Left lobe of liver (tissue), 2 donors: ENCODE results near the gene NHLRC4. TPM values are rescaled to one million over a fixed set of nuclear protein-coding genes. Genes with fewer than 3 reads are reported as not detected.
A peak's percentile ranks its signal among the peaks of the same experiment; 100 is the strongest.
"Not testable (repeated sequence)": the region's sequence is repeated elsewhere in the genome, so short reads cannot be mapped to it uniquely, and the experiment has no call there.

ENCODE experiments used
- ATAC-seq: fragments of 200-7000 bp; cut with Tn5 transposase; one replicate; pipeline ENCODE4 v1.9.1; 2020; ENCODE audit warnings: mild to moderate bottlenecking, moderate library complexity
- DNase-seq: peaks from one replicate; pipeline ENCODE4 v3.0.0-alpha.2; 2020; ENCODE audit warnings: low spot score
- total RNA-seq: library from RNA; stranded (reverse); gene quantifications from one replicate; pipeline ENCODE4 v1.2.1, GENCODE V29; 2021
- donor health status: DM: no; HTN: no; CAD: no; lungs with moderate emphysema.
- donor health status: DM: no; HTN: yes; CAD: no.

The NHLRC4 gene
- total RNA-seq, 1 donor from 2014 or later = 0.28 TPM

GRCh38 chr16:595094-595528 is 28.3 kb downstream of the NHLRC4 start:
- DNase-seq = no peak
- ATAC-seq = no peak

DNA sequence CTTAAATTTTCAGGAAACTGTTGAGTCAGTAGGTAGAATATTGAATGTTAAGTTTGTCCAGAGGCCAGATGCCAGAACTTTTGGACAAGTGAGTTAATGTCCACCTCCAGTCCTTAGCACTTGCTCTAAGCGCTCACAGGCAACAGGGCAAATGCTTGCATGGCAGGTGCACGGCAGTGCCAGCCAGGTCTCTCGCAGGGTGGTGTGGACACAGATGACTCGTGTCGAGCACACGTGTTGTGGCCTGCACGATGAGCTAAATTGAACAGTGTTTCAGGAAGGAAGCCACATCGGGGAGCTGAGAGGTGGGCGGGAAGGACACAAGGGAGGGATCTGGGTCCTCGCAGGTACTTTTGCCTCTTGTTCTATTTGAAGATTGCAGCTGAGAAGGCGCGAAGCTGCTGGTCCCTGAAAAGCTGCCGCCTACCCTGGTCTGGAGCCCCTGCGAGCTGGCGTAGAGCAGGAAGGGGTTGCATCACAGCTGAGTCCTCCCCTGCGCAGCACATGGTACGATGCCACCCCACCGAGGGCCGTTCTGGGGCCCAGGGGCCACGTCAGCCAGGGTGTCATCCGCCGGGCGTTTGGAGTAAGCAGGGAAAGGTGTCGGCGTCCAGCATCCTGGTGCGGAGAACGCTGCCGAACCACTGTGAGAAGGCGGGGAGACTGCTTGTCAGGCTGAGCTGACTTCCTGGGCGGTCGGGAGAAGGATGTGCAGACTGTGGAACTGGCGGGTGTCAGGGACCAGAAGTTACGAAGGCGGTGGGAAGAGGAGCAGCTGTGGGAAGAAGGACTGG is 29.3 kb downstream of the NHLRC4 start:
- peak; percentile 63 for ATAC-seq
- DNase-seq = peak; percentile 83

- no peak for ATAC-seq
- no peak for DNase-seq
These were observed 29.9 kb downstream of the NHLRC4 start for GRCh38 chr16:596736-597060.

- DNase-seq, ATAC-seq: not testable (repeated sequence)
These were observed 30.9 kb downstream of the NHLRC4 start for GRCh38 chr16:597655-598054.

GRCh38 chr16:598823-599739 is 32.3 kb downstream of the NHLRC4 start:
- ATAC-seq (peak; percentile 82), DNase-seq (peak; percentile 75)

- peak; percentile 10 for ATAC-seq
- no peak for DNase-seq
These were observed 34.0 kb downstream of the NHLRC4 start for GRCh38 chr16:600781-601180.

DNA sequence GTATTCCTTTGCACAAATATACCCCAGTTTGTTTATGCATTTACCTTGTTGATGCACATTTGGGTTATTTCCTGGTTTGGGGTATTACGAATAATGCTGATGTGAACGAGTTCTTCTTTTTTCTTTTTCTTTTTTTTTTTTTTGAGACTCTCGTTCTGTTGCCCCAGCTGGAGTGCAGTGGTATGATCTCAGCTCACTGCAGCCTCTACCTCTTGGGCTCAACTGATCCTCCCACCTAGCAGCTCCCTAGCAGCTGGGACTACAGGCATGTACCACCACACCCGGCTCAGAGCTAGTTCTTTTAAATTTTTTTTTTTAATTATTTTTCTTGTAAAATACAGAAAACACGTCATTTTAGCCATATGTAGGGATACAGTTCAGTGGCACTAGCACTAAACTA is 37.1 kb downstream of the NHLRC4 start:
- ATAC-seq (no peak), DNase-seq (no peak)

GRCh38 chr16:606656-607307 is 40.0 kb downstream of the NHLRC4 start:
- no peak for ATAC-seq
- DNase-seq = no peak

- no peak for ATAC-seq
- DNase-seq = no peak
These were observed 41.2 kb downstream of the NHLRC4 start for GRCh38 chr16:608019-608418.

DNA sequence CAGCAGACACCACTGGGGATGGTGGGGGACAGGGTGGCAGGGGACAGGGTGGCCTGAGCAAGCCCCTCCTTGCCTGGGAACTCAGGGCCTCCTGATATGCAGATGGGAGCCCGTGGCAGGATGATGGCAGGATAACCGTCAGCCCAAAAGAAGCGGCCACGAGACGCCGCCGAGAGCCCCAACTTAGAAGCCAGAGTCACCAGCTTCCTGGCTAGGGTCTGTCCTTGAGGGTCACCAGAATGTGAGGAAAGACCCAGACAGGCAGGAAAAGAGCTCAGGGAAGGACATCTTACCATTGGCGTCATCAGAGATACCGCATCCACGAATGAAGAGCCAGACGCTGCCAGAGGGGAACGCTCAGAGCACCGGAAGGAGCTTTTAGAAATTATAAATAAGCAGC is 42.5 kb downstream of the NHLRC4 start:
- ATAC-seq (no peak), DNase-seq (no peak)

DNA sequence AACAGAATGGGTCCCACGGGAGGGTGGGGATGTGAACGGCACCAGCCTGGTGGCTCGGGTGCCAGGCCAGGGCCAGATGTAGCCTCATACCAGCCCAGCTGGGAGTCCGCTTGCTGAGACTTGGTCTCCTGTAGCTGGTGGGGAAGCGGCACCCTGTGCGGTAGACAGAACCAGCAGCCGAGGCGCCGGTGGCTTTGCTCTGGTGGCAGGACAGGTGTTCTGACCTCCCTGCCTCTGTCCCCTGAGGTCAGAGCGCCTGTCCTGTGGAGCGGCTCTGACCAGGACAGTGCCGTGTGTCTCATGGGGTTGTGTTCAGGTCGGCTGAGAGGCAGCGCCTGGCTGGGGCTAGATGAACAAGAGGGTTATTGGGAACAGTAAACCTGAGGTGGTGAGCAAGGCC is 43.2 kb downstream of the NHLRC4 start:
- ATAC-seq (peak; percentile 69), DNase-seq (no peak)

GRCh38 chr16:610513-611381 is 43.9 kb downstream of the NHLRC4 start:
- peak; percentile 85 for ATAC-seq
- DNase-seq = peak; percentile 65

- no peak for DNase-seq
- no peak for ATAC-seq
These were observed 48.3 kb downstream of the NHLRC4 start for GRCh38 chr16:615122-615521.

- DNase-seq = no peak
- peak; percentile 37 for ATAC-seq
These were observed 50.2 kb downstream of the NHLRC4 start for GRCh38 chr16:616733-617586.

DNA sequence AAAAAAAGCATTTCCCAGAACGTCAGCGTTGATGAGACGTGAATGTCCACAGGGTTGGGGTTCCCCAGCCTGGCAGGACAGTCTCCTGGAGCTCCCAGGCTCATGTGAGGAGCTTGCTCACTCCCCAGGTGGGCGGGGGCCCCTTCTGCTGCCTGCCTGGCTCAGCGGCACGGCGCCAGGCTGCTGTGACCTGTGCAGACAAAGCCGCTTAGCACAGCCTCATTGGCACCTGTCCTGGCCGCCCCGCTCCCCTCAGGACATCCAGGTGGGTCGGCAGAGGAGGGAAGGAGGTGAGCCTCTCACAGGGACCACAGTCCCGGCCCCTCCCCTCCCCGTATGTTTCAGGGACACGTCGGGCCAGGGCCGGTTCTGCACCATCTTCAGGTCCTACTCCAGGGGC is 51.0 kb downstream of the NHLRC4 start:
- DNase-seq (no peak), ATAC-seq (no peak)
